LHCN-M2 (cell line): ENCODE data around the gene GUCY2F. TPM values are rescaled to one million over a fixed set of nuclear protein-coding genes. Genes with fewer than 3 reads are reported as not detected.

Source experiments
- DNase-seq: peaks from one replicate; pipeline ENCODE4 v3.0.0-alpha.2; 2012; ENCODE audit warnings: low read depth
- total RNA-seq: library from RNA; depleted of rRNA; stranded (reverse); fragments of >200 nt; gene quantifications from 2 replicates; pipeline ENCODE4 v1.2.3, GENCODE V29; 2014; rRNA removed

The GUCY2F gene
- total RNA-seq, 1 experiment from 2014 or later = 0.06 TPM

- DNase-seq = no peak
These were observed 138.2 kb downstream of the GUCY2F start for GRCh38 chrX:109343671-109344070.

GRCh38 chrX:109336141-109336540 lies 145.7 kb downstream of the GUCY2F start:
- no peak for DNase-seq

GRCh38 chrX:109327251-109327650 lies 154.6 kb downstream of the GUCY2F start:
- peak; percentile 5 for DNase-seq

Other genes starting within 250 kb of the GUCY2F start
- 10.8 and 13.1 TPM in 2 replicates for gene NXT2, start 54.8 kb upstream of the GUCY2F start, total RNA-seq
- gene KCNE5, start 143.1 kb upstream of the GUCY2F start, total RNA-seq = 0.06 and 0.29 TPM in 2 replicates